ENCODE results near the gene PKIB.
"Not testable (repeated sequence)": the region's sequence is repeated elsewhere in the genome, so short reads cannot be mapped to it uniquely, and the experiment has no call there.

PKIB gene

DNA sequence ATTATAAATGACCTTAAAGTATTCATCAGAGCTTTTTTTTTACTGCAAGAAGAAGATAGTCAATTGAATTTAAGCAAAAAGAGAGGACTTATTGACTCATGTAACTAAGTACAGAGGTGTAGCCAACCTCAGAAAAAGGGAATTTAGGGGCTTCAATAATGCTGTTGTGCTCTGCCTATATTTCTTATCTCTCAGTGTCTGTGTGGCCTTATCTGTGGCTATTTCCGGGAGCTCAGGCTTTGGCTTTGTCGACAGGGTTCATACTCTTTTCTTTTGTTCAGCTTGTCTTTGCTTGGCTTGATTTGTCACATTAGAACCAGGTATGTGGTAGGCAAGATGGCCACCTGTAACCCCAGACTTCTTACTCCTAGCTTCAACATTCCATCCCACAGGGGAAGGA is 130.7 kb downstream of the PKIB start:
- Histone ChIP-seq H3K4me3 (ENCODE audit: low read depth in 1 of 2, low read length in 2 of 2) (no peak overlapping the region), H3K79me2 (ENCODE audit: insufficient read depth, low read length) (no peaks in the 10 kb centered on the region), H3K27ac (ENCODE audit: low read length) (no peak overlapping the region), H4K20me1 (ENCODE audit: insufficient read depth, low read length) (no peaks in the 10 kb centered on the region), H3K9me3 (ENCODE audit: insufficient read depth, low read length, severe bottlenecking) (no peaks in the 10 kb centered on the region), H3K4me2 (ENCODE audit: insufficient read depth, low read length) (no peak overlapping the region), H3K4me1 (ENCODE audit: insufficient read depth, low read length) (no peaks in the 10 kb centered on the region), H3K9ac (ENCODE audit: low read depth, low read length) (no peak overlapping the region), H3K27me3 (ENCODE audit: insufficient read depth, low read length, poor library complexity) (no peaks in the 10 kb centered on the region), H2AFZ (ENCODE audit: low read depth, low read length) (no peak overlapping the region), H3K36me3 (ENCODE audit: insufficient read depth, low read length) (no peaks in the 10 kb centered on the region)
- TF ChIP-seq EZH2 (IDR thresholded peaks at IDR 0.05; ENCODE audit: borderline replicate concordance, low read depth, low read length, severe bottlenecking) (no peak), CTCF (IDR thresholded peaks at IDR 0.05; ENCODE audit: borderline replicate concordance, extremely low read depth, low read length, poor library complexity, severe bottlenecking) (no peak)
- ATAC-seq (ENCODE audit: insufficient read depth, low read depth) (no peak), DNase-seq (no peak)

DNA sequence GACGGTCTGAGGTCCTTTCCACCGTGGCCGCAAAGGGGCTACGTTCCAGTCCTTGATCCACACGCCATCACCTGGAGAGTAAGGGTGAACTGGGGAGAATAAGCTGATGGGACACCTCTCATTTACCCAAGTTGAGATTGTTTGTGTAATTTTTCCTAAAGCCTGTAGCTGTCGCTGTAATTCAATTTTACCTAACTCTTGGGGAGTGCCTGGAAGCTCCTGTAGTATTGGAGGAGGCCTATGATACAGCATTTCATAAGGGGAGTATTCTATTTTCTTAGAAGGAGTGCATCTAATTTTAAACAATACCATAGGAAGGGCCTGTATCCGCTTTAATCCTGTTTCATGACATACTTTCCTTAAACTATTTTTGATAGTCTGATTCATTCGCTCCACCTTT is 134.0 kb downstream of the PKIB start:
- not testable (repeated sequence) for ATAC-seq (ENCODE audit: insufficient read depth, low read depth); H3K36me3 ChIP-seq (ENCODE audit: insufficient read depth, low read length); DNase-seq; H3K4me3 ChIP-seq (ENCODE audit: low read depth in 1 of 2, low read length in 2 of 2); H3K27ac ChIP-seq (ENCODE audit: low read length); H3K4me1 ChIP-seq (ENCODE audit: insufficient read depth, low read length); H3K9ac ChIP-seq (ENCODE audit: low read depth, low read length); H3K4me2 ChIP-seq (ENCODE audit: insufficient read depth, low read length); H3K27me3 ChIP-seq (ENCODE audit: insufficient read depth, low read length, poor library complexity); H3K79me2 ChIP-seq (ENCODE audit: insufficient read depth, low read length); H2AFZ ChIP-seq (ENCODE audit: low read depth, low read length); H4K20me1 ChIP-seq (ENCODE audit: insufficient read depth, low read length); H3K9me3 ChIP-seq (ENCODE audit: insufficient read depth, low read length, severe bottlenecking)
- peak; percentile 31 for TF ChIP-seq CTCF (IDR thresholded peaks at IDR 0.05; ENCODE audit: borderline replicate concordance, extremely low read depth, low read length, poor library complexity, severe bottlenecking)

- not testable (repeated sequence) for H3K4me1 ChIP-seq (ENCODE audit: insufficient read depth, low read length); H3K9ac ChIP-seq (ENCODE audit: low read depth, low read length); H3K36me3 ChIP-seq (ENCODE audit: insufficient read depth, low read length)
These were observed 134.7 kb downstream of the PKIB start for GRCh38 chr6:122744856-122745255.

GRCh38 chr6:122746688-122747087 is 136.5 kb downstream of the PKIB start:
- H4K20me1 ChIP-seq (ENCODE audit: insufficient read depth, low read length), result no peaks in the 10 kb centered on the region
- no peak overlapping the region for H3K4me2 ChIP-seq (ENCODE audit: insufficient read depth, low read length)
- no peak overlapping the region for H2AFZ ChIP-seq (ENCODE audit: low read depth, low read length)
- no peaks in the 10 kb centered on the region for H3K79me2 ChIP-seq (ENCODE audit: insufficient read depth, low read length)
- no peak for TF ChIP-seq CTCF (IDR thresholded peaks at IDR 0.05; ENCODE audit: borderline replicate concordance, extremely low read depth, low read length, poor library complexity, severe bottlenecking)
- TF ChIP-seq EZH2 (IDR thresholded peaks at IDR 0.05; ENCODE audit: borderline replicate concordance, low read depth, low read length, severe bottlenecking), result no peak
- H3K9ac ChIP-seq (ENCODE audit: low read depth, low read length), result no peak overlapping the region
- peaks cover 17% of the 10 kb centered on the region for H3K4me1 ChIP-seq (ENCODE audit: insufficient read depth, low read length)
- H3K27ac ChIP-seq (ENCODE audit: low read length), result no peak overlapping the region
- ATAC-seq (ENCODE audit: insufficient read depth, low read depth), result no peak
- DNase-seq, result no peak
- no peaks in the 10 kb centered on the region for H3K27me3 ChIP-seq (ENCODE audit: insufficient read depth, low read length, poor library complexity)
- no peaks in the 10 kb centered on the region for H3K36me3 ChIP-seq (ENCODE audit: insufficient read depth, low read length)
- no peaks in the 10 kb centered on the region for H3K9me3 ChIP-seq (ENCODE audit: insufficient read depth, low read length, severe bottlenecking)
- no peak overlapping the region for H3K4me3 ChIP-seq (ENCODE audit: low read depth in 1 of 2, low read length in 2 of 2)

More at GRCh38 chr6:122744856-122745255, 134.7 kb downstream of the PKIB start:
- not testable (repeated sequence) for DNase-seq; H3K9me3 ChIP-seq (ENCODE audit: insufficient read depth, low read length, severe bottlenecking); H4K20me1 ChIP-seq (ENCODE audit: insufficient read depth, low read length); H3K27me3 ChIP-seq (ENCODE audit: insufficient read depth, low read length, poor library complexity); H2AFZ ChIP-seq (ENCODE audit: low read depth, low read length); H3K4me2 ChIP-seq (ENCODE audit: insufficient read depth, low read length); H3K4me3 ChIP-seq (ENCODE audit: low read depth in 1 of 2, low read length in 2 of 2); ATAC-seq (ENCODE audit: insufficient read depth, low read depth); H3K27ac ChIP-seq (ENCODE audit: low read length); H3K79me2 ChIP-seq (ENCODE audit: insufficient read depth, low read length)

All from DND-41 (cell line).